Trophoblast cell (in vitro differentiated cells and primary cell): ENCODE measurements around the gene BABAM2.

ENCODE experiments used
- DNase-seq, 2 donors: peaks; one replicate each; pipeline ENCODE4 v3.0.0-alpha.2; 2016
- H2AFZ ChIP-seq: 2 replicates; pipeline ENCODE4 v1.6.1; 2013; ENCODE audit warnings: low read length, moderate library complexity, mild to moderate bottlenecking; ENCODE audit not compliant: insufficient read depth, poor library complexity
- H2AK5ac ChIP-seq: 2 replicates; pipeline ENCODE4 v1.6.1; 2013; ENCODE audit warnings: mild to moderate bottlenecking, low read length
- H2BK120ac ChIP-seq: 2 replicates; pipeline ENCODE4 v1.6.1; 2013; ENCODE audit warnings: low read length, mild to moderate bottlenecking, moderate library complexity; ENCODE audit not compliant: insufficient read depth, poor library complexity
- H2BK12ac ChIP-seq: 2 replicates; pipeline ENCODE4 v1.6.1; 2013; ENCODE audit warnings: mild to moderate bottlenecking, low read length, moderate library complexity
- H2BK5ac ChIP-seq: 2 replicates; pipeline ENCODE4 v1.6.1; 2013; ENCODE audit warnings: low read length, low read depth, moderate library complexity, mild to moderate bottlenecking; ENCODE audit not compliant: poor library complexity
- H3K14ac ChIP-seq: 2 replicates; pipeline ENCODE4 v1.6.1; 2013; ENCODE audit warnings: mild to moderate bottlenecking, low read length
- H3K18ac ChIP-seq: 2 replicates; pipeline ENCODE4 v1.6.1; 2013; ENCODE audit warnings: mild to moderate bottlenecking, low read length
- H3K23ac ChIP-seq: 2 replicates; pipeline ENCODE4 v1.6.1; 2013; ENCODE audit warnings: low read length
- H3K27ac ChIP-seq: 2 replicates; pipeline ENCODE4 v1.5.1; 2013; ENCODE audit warnings: low read depth, mild to moderate bottlenecking, inconsistent platforms, low read length, moderate library complexity
- H3K27me3 ChIP-seq: 2 replicates; pipeline ENCODE4 v1.6.1; 2013; ENCODE audit warnings: inconsistent platforms, mild to moderate bottlenecking, low read length, moderate library complexity; ENCODE audit not compliant: insufficient read depth
- H3K36me3 ChIP-seq, 2 experiments: 1 replicate in 1 of 2; 2 replicates in 1 of 2; pipeline ENCODE4 v1.6.1; 2013; ENCODE audit warnings: low read length in 2 of 2, mild to moderate bottlenecking in 2 of 2, moderate library complexity in 1 of 2; ENCODE audit not compliant: insufficient read depth in 2 of 2, control insufficient read depth in 1 of 2
- H3K4ac ChIP-seq: 2 replicates; pipeline ENCODE4 v1.6.1; 2013; ENCODE audit warnings: low read depth, mild to moderate bottlenecking, low read length, moderate library complexity
- H3K4me1 ChIP-seq, 2 experiments: 1 replicate in 1 of 2; 2 replicates in 1 of 2; pipeline ENCODE4 v1.6.1; 2013; ENCODE audit warnings: low read length in 2 of 2, mild to moderate bottlenecking in 2 of 2, moderate library complexity in 1 of 2; ENCODE audit not compliant: insufficient read depth in 2 of 2, control insufficient read depth in 1 of 2
- H3K4me2 ChIP-seq: 2 replicates; pipeline ENCODE4 v1.6.1; 2013; ENCODE audit warnings: inconsistent platforms, mild to moderate bottlenecking, low read length, moderate library complexity
- H3K4me3 ChIP-seq: 2 replicates; pipeline ENCODE4 v1.5.1; 2013; ENCODE audit warnings: mild to moderate bottlenecking, low read depth, low read length, inconsistent platforms
- H3K79me1 ChIP-seq: one replicate; pipeline ENCODE4 v1.6.1; 2013; ENCODE audit warnings: low read length
- H3K79me2 ChIP-seq: 2 replicates; pipeline ENCODE4 v1.6.1; 2013; ENCODE audit warnings: low read length, mild to moderate bottlenecking; ENCODE audit not compliant: control insufficient read depth, insufficient read depth, poor library complexity
- H3K9ac ChIP-seq: 2 replicates; pipeline ENCODE4 v1.6.1; 2013; ENCODE audit warnings: mild to moderate bottlenecking, low read length
- H3K9me3 ChIP-seq: 2 replicates; pipeline ENCODE4 v1.6.1; 2013; ENCODE audit warnings: low read depth, mild to moderate bottlenecking, control low read depth, inconsistent platforms, low read length; ENCODE audit not compliant: insufficient read depth
- H4K12ac ChIP-seq: 2 replicates; pipeline ENCODE4 v1.6.1; 2013; ENCODE audit warnings: low read depth, mild to moderate bottlenecking, low read length, moderate library complexity
- H4K8ac ChIP-seq: 2 replicates; pipeline ENCODE4 v1.6.1; 2013; ENCODE audit warnings: low read depth, mild to moderate bottlenecking, low read length, moderate library complexity
- H4K91ac ChIP-seq: one replicate; pipeline ENCODE4 v1.6.1; 2013; ENCODE audit warnings: low read depth, mild to moderate bottlenecking, low read length, moderate library complexity
- WGBS: extraction: QIAGEN DNeasy Blood & Tissue Kit; methylation state at CpG from one replicate; pipeline ENCODE4 v1.1.7; 2013; ENCODE audit warnings: missing lambda C conversion rate; ENCODE audit not compliant: insufficient read length, insufficient coverage; ENCODE audit errors: extremely low coverage; 5-methylcytosine and 5-hydroxymethylcytosine counted together

BABAM2 gene

DNA sequence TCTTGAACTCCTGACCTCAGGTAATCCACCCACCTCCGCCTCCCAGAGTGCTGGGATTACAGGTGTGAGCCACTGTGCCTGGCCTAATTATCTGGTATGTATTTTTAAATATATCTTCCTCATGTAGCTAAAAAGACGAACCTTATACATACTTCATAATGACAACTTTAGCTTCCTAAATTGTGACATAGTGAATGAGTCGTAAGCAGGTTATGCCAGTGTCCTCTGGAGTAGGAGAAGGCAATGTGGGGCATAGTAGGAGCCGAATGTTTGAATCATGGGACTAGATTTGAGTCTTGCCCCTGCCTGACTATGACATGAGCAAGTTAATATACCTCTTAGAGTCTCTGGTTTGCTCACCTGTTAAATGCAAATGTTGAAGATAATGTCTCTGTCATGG is 406.4 kb downstream of the BABAM2 start:
- H3K27me3 ChIP-seq = no peaks in the 10 kb centered on the region
- H3K4ac ChIP-seq = no peak overlapping the region
- no peak overlapping the region for H3K18ac ChIP-seq
- no peak overlapping the region for H3K9ac ChIP-seq
- H3K4me1 ChIP-seq = no peaks in the 10 kb centered on the region
- no peak overlapping the region for H3K4me3 ChIP-seq
- no peak overlapping the region for H2AFZ ChIP-seq
- peak in 1 of 2 donors; percentile 48 for DNase-seq
- H4K8ac ChIP-seq = no peak overlapping the region
- H3K79me2 ChIP-seq = no peaks in the 10 kb centered on the region
- H2BK5ac ChIP-seq = no peak overlapping the region
- H4K91ac ChIP-seq = no peak overlapping the region
- H2AK5ac ChIP-seq = no peak overlapping the region
- peaks cover 2% of the 10 kb centered on the region for H3K79me1 ChIP-seq
- no peak overlapping the region for H3K4me2 ChIP-seq
- H2BK120ac ChIP-seq = no peak overlapping the region
- WGBS = no CpG with 5 or more reads among the region's 4 CpGs
- no peaks in the 10 kb centered on the region for H3K36me3 ChIP-seq
- no peak overlapping the region for H2BK12ac ChIP-seq
- no peak overlapping the region for H3K14ac ChIP-seq
- no peak overlapping the region for H3K27ac ChIP-seq
- no peak overlapping the region for H3K23ac ChIP-seq
- H4K12ac ChIP-seq = no peak overlapping the region
- H3K9me3 ChIP-seq = no peaks in the 10 kb centered on the region

DNA sequence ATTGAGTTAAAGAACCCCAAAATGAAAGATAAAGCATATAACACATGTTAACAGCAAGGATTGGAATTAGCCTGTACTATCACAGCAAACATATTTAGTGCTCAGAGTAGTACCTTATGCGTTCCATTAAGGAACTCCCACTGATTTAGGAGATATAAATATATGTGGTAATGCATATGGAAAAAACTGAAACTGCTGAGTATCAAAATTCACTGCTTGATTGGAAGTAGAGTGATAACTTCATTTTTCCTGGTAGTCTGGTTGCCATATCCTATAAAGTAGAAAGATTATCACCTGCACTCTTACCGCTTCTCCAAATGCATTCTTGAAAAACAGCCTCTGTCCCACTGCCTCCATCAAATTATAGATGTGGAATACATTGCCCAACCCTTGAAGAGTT is 407.0 kb downstream of the BABAM2 start:
- H4K91ac ChIP-seq = no peak overlapping the region
- H2AFZ ChIP-seq = no peak overlapping the region
- H3K18ac ChIP-seq = no peak overlapping the region
- H3K27me3 ChIP-seq = no peaks in the 10 kb centered on the region
- H2BK120ac ChIP-seq = no peak overlapping the region
- H2BK5ac ChIP-seq = no peak overlapping the region
- no peak overlapping the region for H4K8ac ChIP-seq
- no peak overlapping the region for H3K4me3 ChIP-seq
- H2BK12ac ChIP-seq = no peak overlapping the region
- no peaks in the 10 kb centered on the region for H3K4me1 ChIP-seq
- no CpG with 5 or more reads among the region's 2 CpGs for whole genome bisulfite sequencing
- H3K79me2 ChIP-seq = no peaks in the 10 kb centered on the region
- no peak overlapping the region for H3K27ac ChIP-seq
- no peak overlapping the region for H3K23ac ChIP-seq
- H3K9me3 ChIP-seq = no peaks in the 10 kb centered on the region
- no peaks in the 10 kb centered on the region for H3K36me3 ChIP-seq
- no peak overlapping the region for H3K4me2 ChIP-seq
- H3K9ac ChIP-seq = no peak overlapping the region
- peaks cover 2% of the 10 kb centered on the region for H3K79me1 ChIP-seq
- H3K4ac ChIP-seq = no peak overlapping the region
- H4K12ac ChIP-seq = no peak overlapping the region
- no peak overlapping the region for H2AK5ac ChIP-seq
- DNase-seq = no peak
- no peak overlapping the region for H3K14ac ChIP-seq

DNA sequence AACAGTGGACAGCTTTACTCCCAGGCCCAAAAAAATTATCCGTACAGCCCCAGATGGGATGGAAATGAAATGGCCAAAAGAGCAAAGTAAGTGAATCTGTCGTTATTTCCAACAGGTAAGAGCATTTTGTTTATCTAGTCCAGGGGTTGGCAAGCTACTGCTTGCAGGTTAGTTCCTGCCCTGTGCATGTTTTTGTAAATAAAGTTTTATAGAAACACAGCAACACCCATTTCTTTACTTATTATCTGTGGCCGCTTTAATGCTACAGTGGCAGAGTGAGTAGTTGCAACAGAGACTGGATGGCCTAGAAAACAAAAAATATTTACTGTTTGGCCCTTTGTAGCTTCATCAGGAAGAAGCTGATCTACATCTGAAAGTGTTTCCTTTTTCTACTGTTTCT is 407.9 kb downstream of the BABAM2 start:
- H3K4ac ChIP-seq = no peak overlapping the region
- H3K79me1 ChIP-seq = no peaks in the 10 kb centered on the region
- WGBS = no CpG with 5 or more reads among the region's 3 CpGs
- H3K9me3 ChIP-seq = no peaks in the 10 kb centered on the region
- no peaks in the 10 kb centered on the region for H3K27me3 ChIP-seq
- H2BK5ac ChIP-seq = no peak overlapping the region
- H3K4me2 ChIP-seq = no peak overlapping the region
- no peak overlapping the region for H2AK5ac ChIP-seq
- no peak overlapping the region for H4K12ac ChIP-seq
- no peaks in the 10 kb centered on the region for H3K4me1 ChIP-seq
- H4K8ac ChIP-seq = no peak overlapping the region
- H4K91ac ChIP-seq = no peak overlapping the region
- H3K79me2 ChIP-seq = no peaks in the 10 kb centered on the region
- no peak overlapping the region for H3K14ac ChIP-seq
- H2BK120ac ChIP-seq = no peak overlapping the region
- H3K4me3 ChIP-seq = no peak overlapping the region
- H2BK12ac ChIP-seq = no peak overlapping the region
- no peak overlapping the region for H3K18ac ChIP-seq
- no peaks in the 10 kb centered on the region for H3K36me3 ChIP-seq
- no peak overlapping the region for H3K23ac ChIP-seq
- DNase-seq = no peak
- H3K9ac ChIP-seq = no peak overlapping the region
- H2AFZ ChIP-seq = no peak overlapping the region
- no peak overlapping the region for H3K27ac ChIP-seq

DNA sequence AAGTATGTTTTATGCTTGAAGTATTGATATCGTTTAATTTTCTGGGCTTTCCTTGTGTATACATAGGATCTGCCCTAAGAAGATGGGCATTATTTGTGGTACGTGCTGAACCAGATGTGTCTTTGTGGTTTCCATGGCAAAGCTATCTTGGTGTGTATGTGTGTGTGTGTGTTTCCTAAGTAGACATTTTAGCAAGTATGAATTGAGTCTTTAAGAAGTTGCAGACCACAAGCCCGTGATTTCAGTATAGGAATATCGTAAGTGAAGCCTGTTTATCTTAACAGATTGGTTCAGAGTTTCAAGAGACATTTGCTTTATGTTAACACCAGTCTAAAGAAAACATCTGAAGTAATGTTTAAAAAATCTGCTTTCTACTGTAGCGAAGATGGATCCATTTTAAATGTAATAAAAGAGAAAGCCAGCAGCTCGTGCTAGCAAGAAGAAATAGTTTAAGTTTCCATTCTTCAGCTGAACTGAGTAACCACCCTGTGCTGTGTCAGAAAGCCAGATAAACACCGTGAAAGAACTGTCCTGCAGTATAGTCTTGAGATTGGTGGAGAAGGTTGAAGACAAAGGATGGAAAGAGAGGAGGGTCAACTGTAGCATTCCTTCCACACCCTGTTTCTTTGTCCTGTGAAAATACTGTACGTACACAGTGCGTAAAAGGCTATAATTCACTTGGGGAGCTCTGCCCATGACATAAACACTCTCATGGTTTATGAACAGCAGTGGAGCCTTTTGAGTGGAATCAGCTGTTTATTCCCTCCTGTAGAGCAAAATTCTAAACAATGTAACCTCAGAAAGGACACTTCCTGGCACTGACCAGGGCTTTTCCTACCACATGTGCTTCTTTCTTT is 410.2 kb downstream of the BABAM2 start:
- no peaks in the 10 kb centered on the region for H3K27me3 ChIP-seq
- H3K79me1 ChIP-seq = no peaks in the 10 kb centered on the region
- H3K27ac ChIP-seq = no peak overlapping the region
- H4K91ac ChIP-seq = no peak overlapping the region
- H3K79me2 ChIP-seq = no peaks in the 10 kb centered on the region
- H2BK120ac ChIP-seq = no peak overlapping the region
- no peak overlapping the region for H3K4ac ChIP-seq
- no peak overlapping the region for H3K23ac ChIP-seq
- H3K4me2 ChIP-seq = no peak overlapping the region
- H2AFZ ChIP-seq = no peak overlapping the region
- no peak overlapping the region for H4K12ac ChIP-seq
- H2BK12ac ChIP-seq = no peak overlapping the region
- H2BK5ac ChIP-seq = no peak overlapping the region
- no peak overlapping the region for H3K9ac ChIP-seq
- no peak overlapping the region for H3K14ac ChIP-seq
- no peak overlapping the region for H3K4me3 ChIP-seq
- peaks cover 0 to 2% of the 10 kb centered on the region in 2 experiments for H3K36me3 ChIP-seq
- no peak for DNase-seq
- no peak overlapping the region for H2AK5ac ChIP-seq
- no peaks in the 10 kb centered on the region for H3K4me1 ChIP-seq
- WGBS = no CpG with 5 or more reads among the region's 9 CpGs
- H4K8ac ChIP-seq = no peak overlapping the region
- H3K18ac ChIP-seq = no peak overlapping the region
- peaks cover 2% of the 10 kb centered on the region for H3K9me3 ChIP-seq
